ENCODE results near the gene TARBP1. TPM values are rescaled to one million over a fixed set of nuclear protein-coding genes. Genes with fewer than 3 reads are reported as not detected.

TARBP1 gene
- total and polyA plus RNA-seq, 2 of the 4 experiments (the other 2 are of a cell fraction) = 10.6 to 17.7 TPM

GRCh38 chr1:234520908-234521817, 42.2 kb upstream of the TARBP1 start:
- ATAC-seq (ENCODE audit: low read depth) = no peak
- peaks cover 17% of the 10 kb centered on the region for H3K4me1 ChIP-seq (ENCODE audit: control insufficient read depth, insufficient read depth, low read length)
- peak overlapping the region; percentile 58; the same call in 1 of the 2 replicates for H2BK20ac ChIP-seq (ENCODE audit: low read depth, low read length)
- no peak overlapping the region for H3K23ac ChIP-seq (ENCODE audit: low read depth, low read length)
- H3K9me3 ChIP-seq (ENCODE audit: control insufficient read depth, insufficient read depth, low read length) = no peaks in the 10 kb centered on the region
- CTCF ChIA-PET = interaction anchor here (1.8 kb wide), 1 partner anchor 76 kb away, joined by 4 read pairs; no protein-coding TSS in a partner anchor
- 100% methylated on average over 1 of the region's 6 CpGs; no CpG with 5 or more reads in 1 of the 2 experiments for WGBS, 2 experiments (ENCODE audit: extremely low coverage in 2 of 2, insufficient read length in 1 of 2)
- H4K8ac ChIP-seq (ENCODE audit: low read depth in 2 of 2, low read length in 2 of 2) = peak overlapping the region in 1 of 2 experiments; percentile 0; a peak in 1 of 4 replicates
- H3K9ac ChIP-seq (ENCODE audit: low read depth, low read length) = no peak overlapping the region
- no peak overlapping the region for H3K27ac ChIP-seq (ENCODE audit: insufficient read depth, low read length)
- no peak overlapping the region for H3K56ac ChIP-seq (ENCODE audit: extremely low read depth, insufficient read depth, low read length)
- no peak overlapping the region for H3K4me3 ChIP-seq (ENCODE audit: insufficient read depth, low read depth, low read length)
- peak overlapping the region; percentile 58 for H3K18ac ChIP-seq (ENCODE audit: low read depth, low read length)
- H3K9me1 ChIP-seq (ENCODE audit: insufficient read depth, low read length) = peaks cover 13% of the 10 kb centered on the region
- H2BK120ac ChIP-seq (ENCODE audit: low read depth, low read length) = peak overlapping the region; percentile 55
- peak overlapping the region; percentile 40; the same call in 1 of the 2 replicates for H3K4ac ChIP-seq (ENCODE audit: low read depth, low read length)
- no peaks in the 10 kb centered on the region for H4K20me1 ChIP-seq (ENCODE audit: insufficient read depth, low read length)
- H2AFZ ChIP-seq (replicated peaks; ENCODE audit: low read length, poor library complexity) = no peak overlapping the region
- peak overlapping the region; percentile 23 for H4K91ac ChIP-seq (ENCODE audit: insufficient read depth, low read depth, low read length)
- H3K14ac ChIP-seq (replicated peaks; ENCODE audit: low read depth, low read length) = peak overlapping the region; percentile 52
- DNase-seq = no peak
- intact Hi-C loops (cut with micrococcal nuclease) = no loop called here
- no peak overlapping the region for H3K4me2 ChIP-seq (ENCODE audit: low read depth, low read length)
- H2BK5ac ChIP-seq (ENCODE audit: low read depth, low read length, poor library complexity, severe bottlenecking) = no peak overlapping the region
- H3K27me3 ChIP-seq (ENCODE audit: control insufficient read depth, insufficient read depth, low read length) = no peaks in the 10 kb centered on the region
- POLR2A ChIA-PET (ENCODE audit: unreplicated experiment) = no interaction called here
- H3K36me3 ChIP-seq (ENCODE audit: control insufficient read depth, insufficient read depth, low read length) = no peaks in the 10 kb centered on the region
- H2BK15ac ChIP-seq (ENCODE audit: low read depth, low read length) = peak overlapping the region; percentile 44; the same call in 2 of the 3 replicates
- peak overlapping the region; percentile 32 for H4K5ac ChIP-seq (ENCODE audit: low read depth, low read length)
- H3K79me1 ChIP-seq (ENCODE audit: low read depth in 1 of 2, low read length in 2 of 2) = no peaks in the 10 kb centered on the region
- dilution Hi-C loops (cut with HindIII; ENCODE audit: low sequenced_read_pairs, unreplicated experiment) = no loop called here
- peak overlapping the region; percentile 29 for H2AK9ac ChIP-seq (replicated peaks; ENCODE audit: low read depth, low read length, poor library complexity)
- peak overlapping the region; percentile 49 for H2AK5ac ChIP-seq (ENCODE audit: low read depth, low read length)
- in situ Hi-C loops (cut with MboI; ENCODE audit: low sequenced_read_pairs) = no loop called here
- BruUV-seq (replicated peaks) = no TSS peak
- no peak for TF ChIP-seq MXI1 (IDR thresholded peaks at IDR 0.05; ENCODE audit: borderline replicate concordance, low read depth, low read length)
- TF ChIP-seq CEBPB (IDR thresholded peaks at IDR 0.05; ENCODE audit: low read depth, low read length) = no peak
- no peak for TF ChIP-seq SMC3 (IDR thresholded peaks at IDR 0.05; ENCODE audit: low read depth, low read length)
- no peak for TF ChIP-seq CHD1 (IDR thresholded peaks at IDR 0.05; ENCODE audit: low read depth, low read length)
- TF ChIP-seq RCOR1 (IDR thresholded peaks at IDR 0.05; ENCODE audit: insufficient replicate concordance, low read length) = no peak
- no peak for TF ChIP-seq USF2 (IDR thresholded peaks at IDR 0.05; ENCODE audit: low read depth, low read length)
- TF ChIP-seq, protein P1, sequence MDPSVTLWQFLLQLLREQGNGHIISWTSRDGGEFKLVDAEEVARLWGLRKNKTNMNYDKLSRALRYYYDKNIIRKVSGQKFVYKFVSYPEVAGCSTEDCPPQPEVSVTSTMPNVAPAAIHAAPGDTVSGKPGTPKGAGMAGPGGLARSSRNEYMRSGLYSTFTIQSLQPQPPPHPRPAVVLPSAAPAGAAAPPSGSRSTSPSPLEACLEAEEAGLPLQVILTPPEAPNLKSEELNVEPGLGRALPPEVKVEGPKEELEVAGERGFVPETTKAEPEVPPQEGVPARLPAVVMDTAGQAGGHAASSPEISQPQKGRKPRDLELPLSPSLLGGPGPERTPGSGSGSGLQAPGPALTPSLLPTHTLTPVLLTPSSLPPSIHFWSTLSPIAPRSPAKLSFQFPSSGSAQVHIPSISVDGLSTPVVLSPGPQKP (IDR thresholded peaks at IDR 0.05; ENCODE audit: borderline replicate concordance, low read depth, low read length) = no peak
- no peak for TF ChIP-seq FOS (IDR thresholded peaks at IDR 0.05; ENCODE audit: low read depth, low read length)
- TF ChIP-seq MAFK (IDR thresholded peaks at IDR 0.05; ENCODE audit: low read depth, low read length) = no peak
- TF ChIP-seq POLR2A (IDR thresholded peaks at IDR 0.05; ENCODE audit: low read depth, low read length) = no peak
- TF ChIP-seq RFX5 (IDR thresholded peaks at IDR 0.05; ENCODE audit: low read depth, low read length) = no peak
- TF ChIP-seq MAZ (IDR thresholded peaks at IDR 0.05; ENCODE audit: borderline replicate concordance, low read depth, low read length) = no peak
- TF ChIP-seq CTCF (conservative IDR thresholded peaks at IDR 0.05; ENCODE audit: low read depth, low read length) = no peak
- TF ChIP-seq BHLHE40 (IDR thresholded peaks at IDR 0.05; ENCODE audit: low read depth, low read length) = no peak

All from IMR-90 (cell line).